GM19455 (cell line): ENCODE results near the gene FAM174A.
A peak's percentile ranks its signal among the peaks of the same experiment; 100 is the strongest.

Source experiments
- ATAC-seq: cut with Tn5 transposase; IDR thresholded peaks from one replicate; pipeline ENCODE4 v1.9.1; 2021; ENCODE audit not compliant: unreplicated experiment

Gene FAM174A

DNA sequence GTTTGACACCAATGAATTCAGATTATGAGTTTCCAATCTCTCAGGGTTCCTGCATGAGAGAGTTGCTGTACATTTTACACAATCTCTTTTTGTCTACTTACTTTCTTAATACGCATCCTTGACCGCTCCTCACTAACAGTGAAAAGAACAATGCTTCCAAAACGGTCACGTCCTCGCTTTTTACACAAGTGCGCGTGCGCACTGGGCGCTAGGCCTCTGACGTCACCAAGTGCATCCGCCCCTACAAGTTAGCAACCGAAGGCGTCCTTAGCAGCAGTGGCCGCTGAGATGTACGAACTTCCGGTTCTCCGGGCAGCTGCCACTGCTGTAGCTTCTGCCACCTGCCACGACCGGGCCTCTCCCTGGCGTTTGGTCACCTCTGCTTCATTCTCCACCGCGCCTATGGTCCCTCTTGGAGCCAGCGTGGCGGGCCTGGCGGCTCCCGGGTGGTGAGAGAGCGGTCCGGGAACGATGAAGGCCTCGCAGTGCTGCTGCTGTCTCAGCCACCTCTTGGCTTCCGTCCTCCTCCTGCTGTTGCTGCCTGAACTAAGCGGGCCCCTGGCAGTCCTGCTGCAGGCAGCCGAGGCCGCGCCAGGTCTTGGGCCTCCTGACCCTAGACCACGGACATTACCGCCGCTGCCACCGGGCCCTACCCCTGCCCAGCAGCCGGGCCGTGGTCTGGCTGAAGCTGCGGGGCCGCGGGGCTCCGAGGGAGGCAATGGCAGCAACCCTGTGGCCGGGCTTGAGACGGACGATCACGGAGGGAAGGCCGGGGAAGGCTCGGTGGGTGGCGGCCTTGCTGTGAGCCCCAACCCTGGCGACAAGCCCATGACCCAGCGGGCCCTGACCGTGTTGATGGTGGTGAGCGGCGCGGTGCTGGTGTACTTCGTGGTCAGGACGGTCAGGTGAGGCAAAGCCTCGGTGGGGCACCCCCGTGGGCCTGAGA, at the start of gene FAM174A:
Gene FAM174A, plus strand, starts transcription at position 315 of the 946 bp plus-strand sequence. Its CDS starts 157 bp downstream, at position 472.
- ATAC-seq: peak; percentile 98

DNA sequence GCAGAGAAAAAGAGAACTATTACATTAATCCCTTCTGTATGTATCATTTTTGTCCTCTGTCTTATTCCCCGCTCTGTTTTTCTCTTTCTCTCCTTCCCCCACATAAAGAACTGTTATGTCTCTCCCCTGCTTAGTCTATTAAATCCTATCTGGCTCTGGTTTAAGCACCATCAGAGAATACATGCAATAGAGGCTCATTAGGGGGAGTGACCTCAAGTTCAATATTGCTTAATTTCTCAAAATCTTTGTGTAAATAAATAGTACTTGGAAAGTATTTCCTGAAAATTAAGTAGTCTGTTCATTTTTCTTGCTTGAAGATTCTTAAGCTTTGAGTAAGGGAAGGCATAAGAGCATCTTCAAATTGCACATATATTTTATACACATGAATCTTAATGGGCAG, 41.2 kb upstream of the FAM174A start:
- ATAC-seq: no peak

DNA sequence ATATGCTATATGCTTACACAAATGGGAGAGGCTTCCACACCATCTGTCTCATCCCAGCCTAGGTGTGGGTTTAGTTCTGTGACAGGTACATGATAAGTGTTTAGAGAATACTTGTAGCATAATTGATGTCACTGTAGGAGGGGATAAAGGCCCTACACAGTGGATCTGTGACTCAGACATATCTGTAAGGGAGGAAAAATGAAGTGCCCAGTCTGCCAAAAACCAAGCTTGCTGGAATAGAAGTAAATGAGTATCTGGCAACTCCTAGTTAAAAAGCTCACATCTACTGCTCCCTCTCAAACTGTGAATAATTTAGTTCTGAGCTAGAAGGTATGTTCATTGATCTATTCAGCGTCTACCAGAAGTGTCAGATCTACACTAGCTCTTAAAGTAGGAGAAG, 38.9 kb upstream of the FAM174A start:
- no peak for ATAC-seq

DNA sequence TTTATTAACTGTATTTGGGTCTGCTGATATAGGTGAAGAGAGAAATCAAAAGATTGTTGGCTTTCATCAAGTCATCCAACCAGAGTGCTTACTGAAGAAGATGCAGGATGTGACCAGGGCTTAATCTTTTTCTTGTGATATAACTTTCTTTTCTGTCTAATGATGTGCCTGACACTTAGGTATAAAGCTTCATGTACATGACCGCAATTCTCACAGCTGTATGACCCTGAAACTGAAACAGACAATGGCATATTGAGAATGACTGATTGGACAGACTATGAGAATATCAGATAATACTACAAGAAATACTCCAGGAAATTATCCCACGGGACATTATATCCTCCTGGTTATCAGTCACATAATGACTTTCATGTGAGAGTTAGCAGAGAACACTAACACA, 32.5 kb upstream of the FAM174A start:
- ATAC-seq: no peak

DNA sequence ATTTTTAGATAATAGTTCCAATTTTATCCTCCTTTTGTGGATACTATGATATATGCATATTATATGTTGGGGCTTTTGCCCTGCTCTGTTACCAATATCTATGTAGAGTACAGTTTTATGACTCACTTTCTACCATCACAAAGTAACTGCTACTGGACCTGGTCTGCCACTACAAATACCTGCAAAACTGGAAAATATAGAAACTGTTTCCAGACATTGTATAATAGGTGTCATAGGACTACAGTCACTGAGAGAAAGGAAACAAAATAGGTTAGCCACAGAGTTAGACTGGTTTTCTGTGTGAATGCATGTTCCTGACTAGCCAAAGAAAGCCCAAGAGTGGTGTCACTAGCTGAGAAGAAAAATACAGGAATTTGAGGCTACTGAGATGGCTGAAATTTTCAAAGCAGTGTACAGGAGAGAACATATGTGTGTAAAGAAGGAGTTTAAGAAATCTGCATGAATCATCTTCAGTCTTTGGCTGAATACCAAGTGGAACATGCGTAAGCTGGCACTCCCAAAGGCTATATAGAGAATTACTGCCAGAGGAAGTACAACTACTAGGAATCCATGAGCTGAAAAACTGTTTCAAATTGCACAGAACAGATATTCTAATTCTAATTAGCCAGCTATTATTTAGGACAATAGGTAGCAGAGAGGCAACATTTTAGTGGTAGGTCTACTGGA, 29.0 kb upstream of the FAM174A start:
- no peak for ATAC-seq

DNA sequence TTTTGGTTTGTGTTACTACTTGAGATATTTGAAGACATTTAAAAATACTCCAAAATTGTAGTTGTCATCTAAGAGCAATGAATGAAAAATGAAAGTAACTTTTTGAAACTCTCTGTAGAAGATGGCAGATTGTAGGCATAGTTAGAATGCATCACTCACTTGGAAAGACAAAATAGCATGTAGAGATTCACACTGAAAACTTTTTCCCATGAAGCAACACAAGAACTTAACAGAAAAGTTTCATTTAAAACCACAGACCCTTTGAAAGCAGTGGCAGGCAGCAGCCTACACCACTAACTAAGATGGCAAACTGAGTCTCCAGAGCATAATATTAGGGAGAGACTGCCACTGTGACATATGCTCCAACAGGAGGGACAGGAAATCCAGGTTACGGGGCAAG, 18.9 kb upstream of the FAM174A start:
- ATAC-seq: no peak

DNA sequence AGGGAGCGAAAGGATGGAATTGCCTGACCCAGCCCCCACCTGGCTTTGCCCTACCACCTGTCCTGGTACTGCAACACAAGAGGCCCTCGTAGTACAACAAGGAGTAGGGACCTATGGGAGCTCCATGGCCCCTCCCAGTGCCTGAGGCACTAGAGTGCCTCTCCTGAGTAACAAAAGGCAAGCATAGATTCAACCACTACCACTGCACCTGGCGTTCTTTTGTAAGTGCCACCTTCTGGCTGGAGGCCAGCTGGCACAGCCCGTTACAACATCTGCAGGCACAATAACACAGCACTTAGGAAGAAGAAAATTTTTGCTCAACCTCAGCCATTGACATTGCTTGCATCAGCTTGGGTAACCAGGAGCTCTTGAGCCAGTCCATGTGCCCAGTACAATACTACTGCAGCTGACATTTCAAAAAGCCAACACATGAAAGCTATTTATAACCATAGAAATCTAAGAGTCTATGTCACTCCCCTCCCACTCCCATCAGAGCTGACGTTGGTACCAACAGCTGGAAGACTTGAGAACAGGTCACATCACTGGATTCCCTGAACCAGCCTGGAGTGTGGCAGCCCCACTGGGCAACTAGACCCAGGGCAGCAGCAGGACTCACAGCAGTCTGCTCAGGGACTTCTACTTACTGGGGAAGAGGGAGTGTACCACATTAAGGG, 17.7 kb upstream of the FAM174A start:
- no peak for ATAC-seq

DNA sequence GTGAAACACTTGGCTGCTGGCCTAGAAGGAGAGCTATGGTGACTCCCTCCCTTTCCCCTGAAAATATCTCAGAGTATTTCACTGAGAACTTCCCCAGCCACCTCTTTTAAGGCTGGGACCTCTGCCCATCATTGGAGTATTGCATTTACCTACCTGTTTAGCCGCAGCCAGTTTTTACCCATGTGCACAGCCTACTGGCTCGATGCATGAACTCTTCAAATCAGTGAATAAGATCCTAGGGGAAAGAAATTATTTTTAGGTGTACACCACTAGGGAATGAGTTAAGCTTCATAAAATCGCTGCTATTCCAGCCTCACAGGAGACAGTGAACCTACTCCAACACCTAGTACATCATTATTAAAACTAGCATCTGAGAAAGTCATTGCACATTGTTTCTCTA, 16.8 kb upstream of the FAM174A start:
- no peak for ATAC-seq

DNA sequence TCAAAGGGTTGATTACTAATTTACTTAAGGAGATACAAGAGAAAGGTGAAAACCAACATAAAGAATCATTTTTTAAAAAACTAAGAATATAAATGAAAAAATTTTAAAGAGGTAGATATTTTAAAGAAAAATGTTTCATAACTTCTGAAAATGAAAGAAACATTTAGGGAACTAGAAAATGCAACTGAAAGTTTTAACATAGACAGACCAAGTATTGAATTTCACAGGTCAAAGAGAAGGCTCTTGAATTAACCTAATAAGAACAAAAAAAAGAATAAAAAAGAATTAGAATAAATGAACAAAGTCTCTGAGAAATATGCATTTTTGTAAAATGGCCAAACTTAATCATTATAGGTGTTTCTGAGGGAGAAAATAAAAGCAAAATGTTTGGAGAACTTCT, 16.1 kb upstream of the FAM174A start:
- peak; percentile 57 for ATAC-seq

DNA sequence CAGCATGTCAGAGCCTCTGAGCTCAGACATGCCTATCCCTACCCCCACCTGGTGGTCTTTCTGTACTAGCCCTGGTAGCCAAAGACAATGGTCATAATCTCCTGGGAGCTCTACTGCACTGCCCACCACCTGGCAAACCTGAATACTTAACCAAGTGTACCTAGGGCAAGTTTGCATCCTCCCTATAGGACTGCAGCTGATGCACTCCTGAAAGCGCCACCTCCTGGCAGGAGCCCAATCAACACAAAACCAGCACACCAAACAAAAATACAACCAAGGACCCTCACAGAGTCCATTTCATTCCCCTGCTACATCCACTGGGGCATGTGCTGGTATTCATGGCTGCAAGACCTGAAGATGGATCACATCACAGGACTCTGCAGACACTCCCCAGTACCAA, 14.8 kb upstream of the FAM174A start:
- ATAC-seq: no peak

DNA sequence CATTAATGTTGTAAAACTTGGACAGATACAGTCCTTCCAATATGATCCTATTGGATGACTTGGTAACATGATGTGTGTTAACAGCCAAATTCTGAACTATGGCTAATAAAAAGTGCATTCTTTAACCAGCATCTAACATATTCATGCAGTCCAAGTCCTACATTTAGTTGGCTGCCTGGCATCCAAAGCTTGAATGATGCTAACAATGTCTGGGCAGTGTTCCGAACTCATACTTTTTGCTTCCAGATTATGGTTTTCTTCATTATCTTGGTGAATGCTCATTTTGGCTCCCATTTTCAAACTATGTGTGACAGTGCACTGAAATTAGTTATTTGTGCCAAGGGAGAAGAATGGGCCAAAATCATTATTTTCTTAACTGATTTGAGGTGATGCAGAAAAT, 2.8 kb downstream of the FAM174A start:
- no peak for ATAC-seq

DNA sequence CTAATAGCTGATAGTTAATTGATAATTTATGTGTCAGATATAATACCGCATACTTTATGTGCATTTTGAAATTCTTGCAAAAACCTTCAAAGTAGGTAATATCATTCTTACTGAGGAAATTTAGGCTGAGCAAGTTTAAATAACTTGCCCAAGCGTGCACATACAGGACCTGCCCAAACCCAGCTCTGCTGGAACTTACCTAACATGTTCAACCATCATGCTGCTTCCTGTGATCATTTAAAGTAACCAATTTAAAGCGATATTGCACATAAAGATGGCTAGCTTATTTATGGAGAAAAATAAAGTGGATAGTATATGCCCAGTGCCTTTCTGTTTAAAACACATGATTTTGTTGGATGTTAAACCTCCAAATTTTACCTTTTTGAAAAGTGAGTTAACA, 4.3 kb downstream of the FAM174A start:
- ATAC-seq: no peak

DNA sequence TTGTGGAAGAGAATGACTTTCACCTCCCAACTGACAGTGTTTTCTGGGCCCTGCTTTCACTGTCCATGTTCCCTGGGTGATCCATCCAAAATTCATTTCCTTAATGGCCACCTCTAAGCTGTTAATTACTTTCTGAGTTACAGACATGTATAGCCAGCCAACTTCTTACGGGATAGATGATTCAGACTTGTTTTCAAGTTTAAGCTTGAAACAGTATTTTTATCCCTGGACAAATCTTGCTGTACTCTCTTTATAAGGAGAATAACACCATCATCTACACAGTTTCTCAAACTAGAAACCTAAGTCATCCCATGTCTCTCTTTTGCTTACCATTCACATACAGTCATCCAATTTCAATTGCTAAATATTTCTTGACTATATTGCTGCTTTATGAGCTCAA, 6.9 kb downstream of the FAM174A start:
- ATAC-seq: no peak

DNA sequence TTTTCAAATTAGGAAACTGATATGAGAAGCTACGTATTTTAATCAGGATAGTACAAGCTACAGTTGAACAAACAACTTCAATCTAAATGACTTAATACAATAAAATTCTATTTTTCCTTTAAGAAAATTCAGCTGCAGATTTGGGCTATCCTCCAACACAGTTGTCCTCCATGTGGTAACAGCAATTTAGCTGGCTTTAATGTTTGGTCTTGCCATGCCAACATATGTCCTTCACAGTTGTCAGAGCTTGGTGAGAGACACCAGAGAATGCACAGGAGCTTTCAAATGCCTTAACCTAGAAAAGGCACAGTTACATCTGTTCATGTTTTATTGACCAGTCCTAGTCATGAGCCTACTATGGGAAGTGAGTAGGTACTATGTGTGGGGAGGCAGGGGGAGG, 10.8 kb downstream of the FAM174A start:
- ATAC-seq: no peak

DNA sequence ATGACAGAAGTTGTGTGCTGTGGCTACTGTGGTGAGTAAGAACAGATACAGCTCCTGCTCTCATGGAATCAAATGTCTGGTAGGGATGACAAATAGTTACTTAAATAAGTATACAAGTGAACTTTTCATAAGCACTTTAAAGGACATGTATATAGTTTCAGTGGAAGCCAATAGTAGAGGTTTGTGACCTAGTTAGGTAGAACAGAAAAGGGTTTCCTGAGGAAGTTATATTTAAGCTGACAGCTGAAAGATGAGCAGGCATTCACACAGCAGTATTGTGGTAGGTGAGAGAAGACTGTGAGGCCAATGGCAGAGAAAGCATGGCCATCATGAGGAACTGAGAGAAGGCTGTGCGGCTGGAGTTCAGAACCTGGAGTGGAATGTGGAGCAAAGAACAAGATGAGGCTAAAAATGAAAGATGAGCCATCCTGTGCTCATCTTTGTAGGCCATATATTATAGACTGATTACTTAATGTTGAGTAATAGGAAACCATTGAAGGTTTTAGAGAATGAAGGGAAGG, 15.4 kb downstream of the FAM174A start:
- ATAC-seq: peak; percentile 86

DNA sequence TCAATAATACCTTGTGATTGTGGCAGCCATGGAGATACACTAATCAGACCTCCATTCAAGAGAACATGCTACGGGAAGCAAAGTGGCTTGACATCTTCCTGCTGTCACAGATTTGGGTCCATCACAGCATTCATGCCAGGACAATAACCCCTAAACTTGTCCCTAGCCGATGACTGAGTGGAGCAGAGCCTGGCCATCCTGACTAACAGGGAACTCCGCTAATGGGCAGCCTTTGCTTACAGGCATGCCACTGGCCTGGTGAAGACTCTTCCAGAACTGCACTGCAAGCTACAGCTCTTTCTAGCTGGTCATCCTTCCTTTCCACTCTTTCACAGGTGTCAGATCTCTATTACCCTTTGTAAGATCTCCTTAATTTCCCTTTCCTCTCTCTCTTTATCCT, 16.0 kb downstream of the FAM174A start:
- no peak for ATAC-seq

DNA sequence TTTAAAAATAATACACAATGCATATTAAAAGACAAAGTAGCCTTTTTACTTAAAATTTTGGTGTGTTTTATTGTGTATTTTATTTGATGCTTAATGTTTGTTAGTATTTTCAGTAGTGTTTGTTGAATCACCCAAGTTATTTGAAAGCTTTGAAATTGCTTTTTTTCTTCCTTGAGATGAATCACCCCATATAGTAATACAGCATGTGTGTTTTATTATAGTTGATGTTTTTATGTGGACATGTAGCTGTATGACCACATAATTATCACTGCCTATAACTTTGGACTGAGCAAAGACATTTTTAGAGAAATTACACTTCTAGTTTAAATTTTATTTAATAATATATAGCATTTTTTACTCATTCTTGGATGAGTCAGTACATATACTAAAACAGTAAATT, 18.0 kb downstream of the FAM174A start:
- no peak for ATAC-seq

DNA sequence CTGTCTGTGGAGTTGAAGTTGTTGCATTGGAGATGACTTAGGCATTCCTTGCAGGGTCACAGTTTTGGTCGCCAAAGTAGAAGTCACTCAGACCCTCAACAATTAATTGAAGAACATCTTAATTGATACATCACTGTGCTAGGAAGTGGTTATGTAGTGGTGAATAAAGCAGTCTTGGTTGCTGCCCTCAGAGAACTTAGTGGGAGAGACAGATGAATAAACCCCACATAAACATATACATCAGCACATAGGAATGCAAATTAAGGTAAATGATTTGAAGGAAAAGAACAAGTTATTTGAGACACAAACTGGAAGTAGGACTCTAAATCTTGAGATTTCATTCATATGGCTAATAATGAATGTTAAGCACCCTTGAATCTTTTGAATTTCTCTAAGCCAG, 25.7 kb downstream of the FAM174A start:
- ATAC-seq: no peak

DNA sequence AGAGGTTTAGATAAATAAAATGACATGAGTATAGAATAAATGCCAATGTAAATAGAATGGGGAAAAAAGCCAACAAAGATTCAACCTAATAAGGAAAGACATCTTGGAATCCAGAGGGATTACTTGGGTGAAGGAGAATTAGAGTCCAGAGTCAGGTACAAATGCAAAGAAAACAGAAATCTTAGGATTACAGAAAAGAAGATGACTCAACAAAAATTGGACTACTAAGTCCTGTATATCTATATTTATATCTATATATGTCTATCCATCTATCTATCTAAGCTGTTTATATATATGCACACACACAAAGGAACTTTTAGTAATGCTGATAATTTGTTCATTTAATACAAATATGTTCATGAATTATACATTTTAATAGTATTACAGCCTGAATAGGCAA, 27.6 kb downstream of the FAM174A start:
- no peak for ATAC-seq

DNA sequence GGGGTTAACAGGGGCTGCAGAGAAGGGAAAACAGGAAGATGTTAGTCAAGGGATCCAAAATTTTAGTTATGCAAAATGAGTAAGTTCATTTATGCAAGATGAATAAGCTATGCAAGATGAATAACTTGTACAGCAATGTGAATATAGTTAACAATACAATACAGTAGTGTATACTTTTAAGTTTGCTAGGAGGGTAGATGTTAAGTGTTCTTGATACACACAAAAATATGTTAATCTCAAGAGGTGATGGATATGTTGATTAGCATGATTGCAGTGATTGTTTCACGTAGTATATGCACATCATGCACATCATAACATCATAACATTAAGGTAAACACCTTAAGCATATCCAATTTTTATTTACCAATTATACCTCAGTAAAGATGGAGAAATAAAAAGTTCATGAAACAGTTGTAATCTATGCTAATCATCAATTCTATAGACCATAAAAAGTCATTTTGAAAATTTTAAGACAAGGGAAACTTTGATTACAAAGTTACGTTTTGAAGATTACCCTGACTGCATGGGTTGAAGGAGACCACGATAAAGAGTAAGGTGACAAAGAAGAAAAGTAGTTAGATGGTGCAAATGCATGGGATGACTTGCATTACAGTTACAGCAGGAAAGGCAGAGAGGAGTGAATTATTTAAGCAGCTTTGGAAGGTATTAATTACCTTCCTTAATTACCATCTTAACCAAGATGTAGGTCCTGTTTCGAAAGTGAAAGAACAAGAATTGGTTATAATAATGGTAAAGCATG, 31.4 kb downstream of the FAM174A start:
- no peak for ATAC-seq

DNA sequence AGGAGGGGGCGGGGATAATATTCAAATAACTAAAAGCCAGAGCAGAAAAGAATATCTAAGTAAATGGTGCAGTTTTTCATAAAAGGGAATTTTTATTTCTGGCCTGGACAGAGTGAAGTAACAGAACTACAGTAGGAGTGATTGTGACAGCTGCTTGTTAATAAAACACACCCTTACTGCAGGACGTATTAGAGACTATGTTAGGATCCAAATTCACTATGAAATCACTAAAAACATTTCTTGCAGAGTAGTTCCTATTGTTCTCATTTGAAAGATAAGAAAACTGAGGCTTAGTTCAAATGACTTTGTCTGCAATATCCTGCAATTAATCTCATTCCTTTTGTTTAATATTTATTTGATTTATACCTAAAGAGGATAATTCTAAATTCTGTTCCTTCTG, 39.5 kb downstream of the FAM174A start:
- ATAC-seq: no peak
